IPS-15b (cell line): ENCODE measurements around the gene NEUROG1.
A peak's percentile ranks its signal among the peaks of the same experiment; 100 is the strongest.

Source experiments
- H3K27me3 ChIP-seq: one replicate; pipeline ENCODE4 v1.6.1; 2013; ENCODE audit warnings: low read length; ENCODE audit not compliant: control insufficient read depth, insufficient read depth
- H3K36me3 ChIP-seq: one replicate; pipeline ENCODE4 v1.6.1; 2013; ENCODE audit warnings: low read length; ENCODE audit not compliant: control insufficient read depth, insufficient read depth
- H3K4me1 ChIP-seq: one replicate; pipeline ENCODE4 v1.6.1; 2013; ENCODE audit warnings: mild to moderate bottlenecking, low read length; ENCODE audit not compliant: control insufficient read depth, insufficient read depth
- H3K4me3 ChIP-seq: one replicate; pipeline ENCODE4 v1.5.1; 2013; ENCODE audit warnings: low read depth, low read length
- H3K9ac ChIP-seq: one replicate; pipeline ENCODE4 v1.6.1; 2013; ENCODE audit warnings: low read depth, mild to moderate bottlenecking, low read length
- H3K9me3 ChIP-seq: one replicate; pipeline ENCODE4 v1.6.1; 2013; ENCODE audit warnings: mild to moderate bottlenecking, low read length; ENCODE audit not compliant: control insufficient read depth, insufficient read depth

Gene NEUROG1

GRCh38 chr5:135535820-135536801 is at the start of gene NEUROG1:
TSS of gene NEUROG1 (minus strand) at chr5:135535964. CDS start at chr5:135535690, 274 bp downstream.
- Histone ChIP-seq H3K4me3 (peak within 1 kb of the TSS; percentile 43), H3K36me3 (no peaks in the 10 kb centered on the region), H3K27me3 (peaks cover 98% of the 10 kb centered on the region), H3K9ac (no peak within 1 kb of the TSS), H3K4me1 (peaks cover 2% of the 10 kb centered on the region), H3K9me3 (no peaks in the 10 kb centered on the region)

GRCh38 chr5:135584918-135585317 is 49.2 kb upstream of the NEUROG1 start:
- Histone ChIP-seq H3K4me3 (no peak overlapping the region), H3K4me1 (no peaks in the 10 kb centered on the region), H3K36me3 (no peaks in the 10 kb centered on the region), H3K9ac (no peak overlapping the region), H3K27me3 (peaks cover 20% of the 10 kb centered on the region), H3K9me3 (no peaks in the 10 kb centered on the region)

- no peak overlapping the region for H3K4me3 ChIP-seq
- H3K4me1 ChIP-seq: no peaks in the 10 kb centered on the region
- H3K27me3 ChIP-seq: peaks cover 27% of the 10 kb centered on the region
- no peak overlapping the region for H3K9ac ChIP-seq
- H3K36me3 ChIP-seq: no peaks in the 10 kb centered on the region
- no peaks in the 10 kb centered on the region for H3K9me3 ChIP-seq
These were observed 48.5 kb upstream of the NEUROG1 start for GRCh38 chr5:135584276-135584675.

- no peak overlapping the region for H3K4me3 ChIP-seq
- no peaks in the 10 kb centered on the region for H3K36me3 ChIP-seq
- H3K9ac ChIP-seq: no peak overlapping the region
- H3K4me1 ChIP-seq: no peaks in the 10 kb centered on the region
- no peaks in the 10 kb centered on the region for H3K9me3 ChIP-seq
- peaks cover 46% of the 10 kb centered on the region for H3K27me3 ChIP-seq
These were observed 46.5 kb upstream of the NEUROG1 start for GRCh38 chr5:135582099-135582781.

- Histone ChIP-seq H3K4me3 (peak within 1 kb of the TSS; percentile 71), H3K27me3 (peaks cover 67% of the 10 kb centered on the region), H3K9ac (no peak within 1 kb of the TSS)
These were observed 43.0 kb upstream of the NEUROG1 start, which contains the start of gene CXCL14 for GRCh38 chr5:135578685-135579341. TSS of gene CXCL14 (minus strand) at chr5:135578991. CDS start at chr5:135578778, 213 bp downstream.

GRCh38 chr5:135578305-135578684 is 42.5 kb upstream of the NEUROG1 start:
- Histone ChIP-seq H3K9me3 (no peaks in the 10 kb centered on the region), H3K4me1 (peaks cover 3% of the 10 kb centered on the region), H3K9ac (no peak overlapping the region), H3K36me3 (no peaks in the 10 kb centered on the region), H3K27me3 (peaks cover 65% of the 10 kb centered on the region), H3K4me3 (peak overlapping the region; percentile 71)

More at GRCh38 chr5:135578685-135579341, 43.0 kb upstream of the NEUROG1 start, which contains the start of gene CXCL14:
- peaks cover 3% of the 10 kb centered on the region for H3K4me1 ChIP-seq
- no peaks in the 10 kb centered on the region for H3K36me3 ChIP-seq
- H3K9me3 ChIP-seq: no peaks in the 10 kb centered on the region

GRCh38 chr5:135577421-135577820 is 41.7 kb upstream of the NEUROG1 start:
- H3K9me3 ChIP-seq: no peaks in the 10 kb centered on the region
- no peak overlapping the region for H3K4me3 ChIP-seq
- peaks cover 63% of the 10 kb centered on the region for H3K27me3 ChIP-seq
- H3K9ac ChIP-seq: no peak overlapping the region
- no peaks in the 10 kb centered on the region for H3K36me3 ChIP-seq
- peaks cover 3% of the 10 kb centered on the region for H3K4me1 ChIP-seq

GRCh38 chr5:135576075-135576599 is 40.4 kb upstream of the NEUROG1 start:
- H3K27me3 ChIP-seq: peaks cover 59% of the 10 kb centered on the region
- no peak overlapping the region for H3K9ac ChIP-seq
- H3K4me1 ChIP-seq: peaks cover 3% of the 10 kb centered on the region

GRCh38 chr5:135574493-135574892 is 38.7 kb upstream of the NEUROG1 start:
- Histone ChIP-seq H3K27me3 (peaks cover 44% of the 10 kb centered on the region), H3K4me1 (peaks cover 3% of the 10 kb centered on the region), H3K4me3 (no peak overlapping the region), H3K36me3 (no peaks in the 10 kb centered on the region), H3K9ac (no peak overlapping the region), H3K9me3 (no peaks in the 10 kb centered on the region)

More at GRCh38 chr5:135576075-135576599, 40.4 kb upstream of the NEUROG1 start:
- Histone ChIP-seq H3K9me3 (no peaks in the 10 kb centered on the region), H3K4me3 (no peak overlapping the region), H3K36me3 (no peaks in the 10 kb centered on the region)

- Histone ChIP-seq H3K9ac (no peak overlapping the region), H3K9me3 (no peaks in the 10 kb centered on the region), H3K36me3 (no peaks in the 10 kb centered on the region), H3K27me3 (peaks cover 23% of the 10 kb centered on the region), H3K4me3 (no peak overlapping the region), H3K4me1 (peaks cover 3% of the 10 kb centered on the region)
These were observed 36.1 kb upstream of the NEUROG1 start for GRCh38 chr5:135571902-135572301.

GRCh38 chr5:135571066-135571609 is 35.4 kb upstream of the NEUROG1 start:
- no peaks in the 10 kb centered on the region for H3K9me3 ChIP-seq
- H3K4me3 ChIP-seq: no peak overlapping the region
- peaks cover under 1% of the 10 kb centered on the region for H3K4me1 ChIP-seq
- peaks cover 19% of the 10 kb centered on the region for H3K27me3 ChIP-seq
- H3K9ac ChIP-seq: no peak overlapping the region
- H3K36me3 ChIP-seq: no peaks in the 10 kb centered on the region
